LNCaP clone FGC (cell line): ENCODE results near the gene ANKS1A.

Experiments used
- DNase-seq: peaks from one replicate; pipeline ENCODE4 v3.0.0-alpha.2; 2011; ENCODE audit warnings: low read depth
- H3K4me3 ChIP-seq: 2 replicates; pipeline ENCODE4 v1.5.1; 2011; ENCODE audit warnings: mild to moderate bottlenecking, low read depth, low read length, control low read depth
- TF ChIP-seq, protein P1 (sequence below): IDR thresholded peaks from 2 replicates; pipeline ENCODE4 v1.5.1; 2012; ENCODE audit warnings: mild to moderate bottlenecking; ENCODE audit not compliant: control insufficient read depth, insufficient read depth; ENCODE audit errors: extremely low read depth

Gene ANKS1A

DNA sequence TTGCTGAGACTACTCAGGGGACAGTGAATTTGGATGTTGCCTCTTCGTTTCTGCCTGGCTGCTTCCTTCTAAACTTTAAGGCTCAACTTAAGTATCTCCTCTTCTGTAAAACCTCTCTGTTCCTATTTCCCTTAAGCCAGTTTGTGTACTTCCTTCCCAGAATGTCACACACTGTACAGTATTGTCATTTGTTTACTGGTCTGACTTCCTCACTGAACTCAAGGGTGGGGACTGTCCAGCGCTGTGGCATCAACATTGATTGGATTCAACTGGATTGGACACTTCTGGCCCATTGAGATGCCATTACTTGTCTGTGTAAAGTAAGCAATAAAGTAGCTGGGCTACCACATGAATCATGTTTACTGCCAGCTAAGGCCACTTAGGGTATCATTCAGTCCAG, 69.7 kb downstream of the ANKS1A start:
- H3K4me3 ChIP-seq, result no peak overlapping the region
- DNase-seq, result no peak
- TF ChIP-seq, protein P1, sequence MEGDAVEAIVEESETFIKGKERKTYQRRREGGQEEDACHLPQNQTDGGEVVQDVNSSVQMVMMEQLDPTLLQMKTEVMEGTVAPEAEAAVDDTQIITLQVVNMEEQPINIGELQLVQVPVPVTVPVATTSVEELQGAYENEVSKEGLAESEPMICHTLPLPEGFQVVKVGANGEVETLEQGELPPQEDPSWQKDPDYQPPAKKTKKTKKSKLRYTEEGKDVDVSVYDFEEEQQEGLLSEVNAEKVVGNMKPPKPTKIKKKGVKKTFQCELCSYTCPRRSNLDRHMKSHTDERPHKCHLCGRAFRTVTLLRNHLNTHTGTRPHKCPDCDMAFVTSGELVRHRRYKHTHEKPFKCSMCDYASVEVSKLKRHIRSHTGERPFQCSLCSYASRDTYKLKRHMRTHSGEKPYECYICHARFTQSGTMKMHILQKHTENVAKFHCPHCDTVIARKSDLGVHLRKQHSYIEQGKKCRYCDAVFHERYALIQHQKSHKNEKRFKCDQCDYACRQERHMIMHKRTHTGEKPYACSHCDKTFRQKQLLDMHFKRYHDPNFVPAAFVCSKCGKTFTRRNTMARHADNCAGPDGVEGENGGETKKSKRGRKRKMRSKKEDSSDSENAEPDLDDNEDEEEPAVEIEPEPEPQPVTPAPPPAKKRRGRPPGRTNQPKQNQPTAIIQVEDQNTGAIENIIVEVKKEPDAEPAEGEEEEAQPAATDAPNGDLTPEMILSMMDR, result no peak

DNA sequence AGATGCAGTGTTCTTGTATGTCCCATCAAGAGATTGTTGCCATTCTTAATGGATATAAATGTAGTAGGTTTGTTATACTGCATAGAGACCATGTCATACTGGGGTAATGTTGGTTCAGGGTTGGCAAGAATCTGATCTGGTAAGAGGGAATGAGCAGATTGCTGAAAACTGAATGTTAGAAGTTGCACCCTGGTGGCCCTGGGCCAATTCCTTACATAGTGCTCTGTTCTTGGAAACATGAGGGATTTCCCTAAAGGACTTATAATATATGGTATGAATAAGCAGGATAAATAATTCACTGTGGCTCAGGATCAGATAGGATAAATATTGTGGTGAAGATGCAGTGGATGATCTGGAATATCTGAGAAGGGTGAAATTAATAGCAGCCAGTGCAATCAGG, 70.2 kb downstream of the ANKS1A start:
- no peak overlapping the region for H3K4me3 ChIP-seq
- DNase-seq, result no peak
- TF ChIP-seq, protein P1, result no peak

DNA sequence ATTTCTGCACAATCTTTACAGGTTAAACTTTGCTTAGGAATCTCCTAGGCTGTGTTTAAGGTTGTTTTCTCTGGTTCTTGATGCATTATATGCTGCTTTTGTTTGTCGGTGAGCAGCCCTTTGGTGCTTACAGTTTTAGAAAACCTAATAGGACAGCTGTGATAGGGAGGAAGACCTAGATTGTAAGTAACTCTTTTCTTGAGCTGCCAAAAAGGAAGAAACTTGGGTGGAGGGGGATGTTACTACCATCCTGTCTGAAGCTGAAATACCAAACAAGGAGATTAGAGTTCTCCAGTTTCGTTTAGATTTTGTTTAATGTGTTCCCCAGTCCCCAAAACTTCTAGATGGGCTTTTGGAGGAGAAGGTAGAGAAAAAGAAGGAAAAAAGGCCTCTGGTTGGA, 72.0 kb downstream of the ANKS1A start:
- no peak overlapping the region for H3K4me3 ChIP-seq
- TF ChIP-seq, protein P1, result no peak
- DNase-seq, result no peak

DNA sequence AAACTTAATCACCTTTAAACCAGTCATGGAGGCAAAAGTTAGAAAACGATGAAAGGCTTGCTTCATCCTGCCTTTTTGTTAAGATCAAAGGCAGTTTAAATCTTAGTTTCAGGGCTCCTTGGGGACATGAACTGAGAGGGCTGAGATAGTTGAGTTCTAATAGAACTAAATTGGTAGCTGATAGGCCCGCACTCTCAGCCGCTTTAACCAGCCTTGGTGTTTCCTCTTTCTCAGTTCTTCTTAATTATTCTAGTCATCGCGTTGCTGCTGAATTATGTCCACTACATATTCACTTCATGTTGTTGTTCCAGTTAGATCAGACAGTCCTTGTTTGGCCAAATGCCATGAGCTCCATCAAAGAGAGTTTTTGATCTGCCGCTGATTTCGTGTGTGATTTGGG, 72.5 kb downstream of the ANKS1A start:
- TF ChIP-seq, protein P1, result no peak
- no peak for DNase-seq
- no peak overlapping the region for H3K4me3 ChIP-seq

DNA sequence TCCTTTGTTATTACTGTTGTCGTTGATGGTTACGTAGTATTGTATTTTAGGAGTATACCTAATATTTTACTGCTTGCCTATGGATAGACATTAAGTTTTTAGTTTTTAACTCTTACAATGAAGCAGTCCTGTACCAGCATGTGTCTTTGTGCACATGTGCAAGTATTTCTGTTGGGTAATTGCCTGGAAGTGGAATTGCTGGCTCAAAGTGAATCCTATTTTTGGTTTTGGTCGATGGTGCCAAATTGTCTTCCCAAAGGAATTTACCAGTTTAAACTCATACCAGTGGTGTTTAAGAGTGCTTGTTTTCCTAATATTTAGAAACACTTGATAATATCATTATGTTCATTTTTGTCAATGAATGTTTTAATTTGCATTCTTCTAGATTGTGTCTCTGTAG, 75.5 kb downstream of the ANKS1A start:
- TF ChIP-seq, protein P1, result no peak

DNA sequence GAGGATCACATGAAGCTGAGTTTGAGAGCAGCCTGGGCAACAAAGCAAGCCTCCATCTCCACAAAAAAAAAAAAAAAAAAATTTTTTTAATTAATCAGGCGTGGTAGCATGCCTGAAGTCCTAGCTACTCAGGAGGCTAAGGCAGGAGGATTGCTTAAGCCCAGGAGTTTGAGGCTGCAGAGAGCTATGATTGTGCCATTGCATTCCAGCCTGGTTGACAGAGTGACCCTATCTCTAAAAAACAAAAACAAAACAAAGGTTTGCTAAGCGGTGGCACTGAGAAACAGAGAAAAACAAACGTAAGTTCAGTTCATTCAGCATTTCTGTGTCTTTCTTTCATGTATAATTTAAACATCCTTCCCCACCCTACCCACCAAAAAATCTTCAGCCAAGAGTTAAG, 78.4 kb downstream of the ANKS1A start:
- H3K4me3 ChIP-seq, result no peak overlapping the region
- no peak for DNase-seq
- TF ChIP-seq, protein P1, result no peak

More for the DNA sequence above, 75.5 kb downstream of the ANKS1A start:
- DNase-seq, result no peak
- H3K4me3 ChIP-seq, result no peak overlapping the region

DNA sequence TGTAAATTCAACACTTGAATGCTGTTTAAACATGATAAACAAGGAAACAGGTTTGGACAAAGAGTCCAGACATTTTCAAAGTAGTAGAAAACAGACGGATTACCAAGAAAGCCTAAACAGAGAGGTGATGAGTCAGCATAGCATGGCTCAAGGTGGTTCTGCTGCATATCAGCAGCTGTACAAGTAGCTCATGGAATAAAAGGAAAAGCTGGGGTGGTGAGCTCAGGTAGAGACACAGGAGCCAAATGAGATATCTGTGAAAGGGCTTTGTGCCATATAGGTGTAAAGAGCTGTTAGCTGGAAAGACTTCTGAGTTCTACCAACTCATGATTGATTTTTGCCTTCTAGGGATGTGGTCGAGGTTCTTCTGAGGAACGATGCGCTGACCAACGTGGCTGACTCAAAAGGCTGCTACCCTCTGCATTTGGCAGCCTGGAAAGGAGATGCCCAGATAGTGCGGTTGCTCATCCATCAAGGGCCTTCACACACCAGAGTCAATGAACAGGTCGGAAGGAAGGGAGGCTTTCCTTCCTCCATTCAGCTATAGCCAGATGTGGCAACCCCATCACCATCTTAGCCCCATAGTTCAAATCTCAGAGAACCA, 80.7 kb downstream of the ANKS1A start:
- H3K4me3 ChIP-seq, result no peak overlapping the region
- DNase-seq, result no peak
- TF ChIP-seq, protein P1, result no peak
